ENCODE results near the gene AKAP12. TPM values are rescaled to one million over a fixed set of nuclear protein-coding genes. Genes with fewer than 3 reads are reported as not detected.
"Not testable (repeated sequence)": the region's sequence is repeated elsewhere in the genome, so short reads cannot be mapped to it uniquely, and the experiment has no call there.

AKAP12 gene
- total and polyA plus RNA-seq, 7 donors, result 2.5 to 13.1 (median 7.5) TPM

- Histone ChIP-seq H3K27me3 (ENCODE audit: insufficient read depth in 3 of 3, low read length in 2 of 3) (no peaks in the 10 kb centered on the region), H3K9me3 (no peaks in the 10 kb centered on the region), H3K27ac (no peak overlapping the region), H3K4me1 (no peaks in the 10 kb centered on the region), H3K36me3 (ENCODE audit: insufficient read depth in 1 of 2, low read depth in 1 of 2) (no peaks in the 10 kb centered on the region), H3K4me3 (no peak overlapping the region)
- intact Hi-C loops (cut with DNase I), result no loop called here
- no peak for ATAC-seq
- 67 to 75% (median 70%) methylated on average over 14 of the region's 14 CpGs for WGBS, 3 donors
- TF ChIP-seq CTCF (IDR thresholded peaks at IDR 0.05), result no peak
- DNase-seq, result no peak
Measured at GRCh38 chr6:151310852-151311767, 71.3 kb downstream of the AKAP12 start.

GRCh38 chr6:151313066-151313491, 73.3 kb downstream of the AKAP12 start:
- Histone ChIP-seq H3K27ac (no peak overlapping the region), H3K4me1 (no peaks in the 10 kb centered on the region), H3K27me3 (ENCODE audit: insufficient read depth in 3 of 3, low read length in 2 of 3) (no peaks in the 10 kb centered on the region), H3K4me3 (no peak overlapping the region), H3K9me3 (no peaks in the 10 kb centered on the region), H3K36me3 (ENCODE audit: insufficient read depth in 1 of 2, low read depth in 1 of 2) (no peaks in the 10 kb centered on the region)
- ATAC-seq (no peak), DNase-seq (no peak)
- no peak for TF ChIP-seq CTCF (IDR thresholded peaks at IDR 0.05)
- intact Hi-C loops (cut with DNase I), result no loop called here
- 56 to 71% (median 56%) methylated on average over 5 of the region's 5 CpGs for WGBS, 3 donors

GRCh38 chr6:151315661-151316060, 75.9 kb downstream of the AKAP12 start:
- H3K27me3 ChIP-seq (ENCODE audit: insufficient read depth in 3 of 3, low read length in 2 of 3); H3K4me1 ChIP-seq; intact Hi-C loops (cut with DNase I); H3K36me3 ChIP-seq (ENCODE audit: insufficient read depth in 1 of 2, low read depth in 1 of 2); H3K27ac ChIP-seq; H3K9me3 ChIP-seq; H3K4me3 ChIP-seq; ATAC-seq; DNase-seq: not testable (repeated sequence)
- WGBS, 3 donors, result 90 to 98% (median 93%) methylated on average over 3 of the region's 3 CpGs

GRCh38 chr6:151317103-151317994, 77.6 kb downstream of the AKAP12 start:
- TF ChIP-seq CTCF (IDR thresholded peaks at IDR 0.05), result no peak

GRCh38 chr6:151317995-151318365, 78.2 kb downstream of the AKAP12 start:
- intact Hi-C loops (cut with DNase I), result no loop called here
- 63 to 68% (median 64%) methylated on average over 3 of the region's 3 CpGs for WGBS, 3 donors
- Histone ChIP-seq H3K4me3 (no peak overlapping the region), H3K9me3 (no peaks in the 10 kb centered on the region), H3K4me1 (no peaks in the 10 kb centered on the region), H3K27me3 (ENCODE audit: insufficient read depth in 3 of 3, low read length in 2 of 3) (no peaks in the 10 kb centered on the region), H3K36me3 (ENCODE audit: insufficient read depth in 1 of 2, low read depth in 1 of 2) (no peaks in the 10 kb centered on the region), H3K27ac (no peak overlapping the region)
- no peak for TF ChIP-seq CTCF (IDR thresholded peaks at IDR 0.05)
- ATAC-seq (no peak), DNase-seq (no peak)

More at GRCh38 chr6:151317103-151317994, 77.6 kb downstream of the AKAP12 start:
- no peak for DNase-seq
- 59 to 63% (median 59%) methylated on average over 2 of the region's 2 CpGs for WGBS, 3 donors
- Histone ChIP-seq H3K9me3 (no peaks in the 10 kb centered on the region), H3K27me3 (ENCODE audit: insufficient read depth in 3 of 3, low read length in 2 of 3) (no peaks in the 10 kb centered on the region), H3K27ac (no peak overlapping the region), H3K4me1 (no peaks in the 10 kb centered on the region), H3K36me3 (ENCODE audit: insufficient read depth in 1 of 2, low read depth in 1 of 2) (no peaks in the 10 kb centered on the region), H3K4me3 (no peak overlapping the region)
- ATAC-seq, result no peak
- intact Hi-C loops (cut with DNase I), result no loop called here
